ENCODE data around the gene COL5A1.
A peak's percentile ranks its signal among the peaks of the same experiment; 100 is the strongest.

The COL5A1 gene

GRCh38 chr9:134652291-134653225, 11.0 kb downstream of the COL5A1 start:
- Mint-ChIP-seq H3K27me3 (ENCODE audit: low read depth) (no peaks in the 10 kb centered on the region), H3K36me3 (ENCODE audit: low read depth) (peaks cover 14% of the 10 kb centered on the region), H3K27ac (peak overlapping the region in 1 of 3 experiments; percentile 25), H3K4me3 (no peak overlapping the region), H3K4me1 (peaks cover 19% of the 10 kb centered on the region), H3K9me3 (no peaks in the 10 kb centered on the region)
- TF ChIP-seq CTCF (IDR thresholded peaks at IDR 0.05; ENCODE audit: unreplicated experiment in 3 of 3) = no peak

GRCh38 chr9:134653259-134654009, 11.8 kb downstream of the COL5A1 start:
- TF ChIP-seq CTCF (IDR thresholded peaks at IDR 0.05; ENCODE audit: unreplicated experiment in 3 of 3) = no peak

GRCh38 chr9:134655101-134655500, 13.5 kb downstream of the COL5A1 start:
- peaks cover 7% of the 10 kb centered on the region for H3K36me3 Mint-ChIP-seq (ENCODE audit: low read depth)
- no peak overlapping the region for H3K27ac Mint-ChIP-seq
- no peaks in the 10 kb centered on the region for H3K9me3 Mint-ChIP-seq
- H3K27me3 Mint-ChIP-seq (ENCODE audit: low read depth) = no peaks in the 10 kb centered on the region
- H3K4me3 Mint-ChIP-seq = no peak overlapping the region
- peaks cover 18% of the 10 kb centered on the region for H3K4me1 Mint-ChIP-seq
- TF ChIP-seq CTCF (IDR thresholded peaks at IDR 0.05; ENCODE audit: unreplicated experiment in 3 of 3) = no peak

More at GRCh38 chr9:134653259-134654009, 11.8 kb downstream of the COL5A1 start:
- H3K4me1 Mint-ChIP-seq = peaks cover 12% of the 10 kb centered on the region
- no peaks in the 10 kb centered on the region for H3K9me3 Mint-ChIP-seq
- H3K27ac Mint-ChIP-seq = no peak overlapping the region
- H3K36me3 Mint-ChIP-seq (ENCODE audit: low read depth) = peaks cover 10% of the 10 kb centered on the region
- H3K27me3 Mint-ChIP-seq (ENCODE audit: low read depth) = no peaks in the 10 kb centered on the region
- H3K4me3 Mint-ChIP-seq = no peak overlapping the region

- no peak overlapping the region for H3K27ac Mint-ChIP-seq
- no peak for TF ChIP-seq CTCF (IDR thresholded peaks at IDR 0.05; ENCODE audit: unreplicated experiment in 3 of 3)
- H3K27me3 Mint-ChIP-seq (ENCODE audit: low read depth) = no peaks in the 10 kb centered on the region
- no peak overlapping the region for H3K4me3 Mint-ChIP-seq
- peaks cover 21% of the 10 kb centered on the region for H3K4me1 Mint-ChIP-seq
- peaks cover 6% of the 10 kb centered on the region for H3K36me3 Mint-ChIP-seq (ENCODE audit: low read depth)
- no peaks in the 10 kb centered on the region for H3K9me3 Mint-ChIP-seq
Observed at GRCh38 chr9:134655586-134656333, 14.2 kb downstream of the COL5A1 start.

GRCh38 chr9:134656334-134657006, 14.9 kb downstream of the COL5A1 start:
- TF ChIP-seq CTCF (IDR thresholded peaks at IDR 0.05; ENCODE audit: unreplicated experiment in 3 of 3) = no peak
- no peaks in the 10 kb centered on the region for H3K9me3 Mint-ChIP-seq

More at GRCh38 chr9:134656334-134657006, 14.9 kb downstream of the COL5A1 start:
- no peaks in the 10 kb centered on the region for H3K27me3 Mint-ChIP-seq (ENCODE audit: low read depth)
- no peak overlapping the region for H3K27ac Mint-ChIP-seq
- peaks cover 7% of the 10 kb centered on the region for H3K36me3 Mint-ChIP-seq (ENCODE audit: low read depth)
- H3K4me3 Mint-ChIP-seq = no peak overlapping the region
- peaks cover 26% of the 10 kb centered on the region for H3K4me1 Mint-ChIP-seq

Measured in nephron (organoid).